HG02678 (cell line): ENCODE results near the gene MEIS2.

Source experiments
- ATAC-seq: cut with Tn5 transposase; IDR thresholded peaks from one replicate; pipeline ENCODE4 v1.9.1; 2021; ENCODE audit warnings: mild to moderate bottlenecking, moderate library complexity; ENCODE audit not compliant: unreplicated experiment

The MEIS2 gene

DNA sequence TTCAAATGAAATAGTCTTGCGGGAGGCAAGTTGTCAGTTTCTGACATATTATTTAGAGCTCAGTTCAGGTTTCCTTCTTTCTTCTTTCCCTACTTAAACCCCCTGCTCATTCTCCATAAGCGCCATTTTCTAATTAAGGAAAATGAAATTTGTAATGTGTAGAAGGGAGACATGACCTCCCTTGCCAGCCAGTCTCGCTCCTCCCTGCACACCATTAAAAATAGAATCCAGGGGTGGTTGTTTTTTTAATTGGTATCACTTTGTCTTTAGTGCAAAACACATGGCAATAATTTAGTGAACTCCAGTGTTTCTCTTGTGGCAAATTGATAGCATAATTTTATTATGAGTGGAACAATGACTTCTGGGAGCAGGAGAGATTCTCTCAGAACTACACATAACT is 160.1 kb downstream of the MEIS2 start:
- ATAC-seq = no peak

DNA sequence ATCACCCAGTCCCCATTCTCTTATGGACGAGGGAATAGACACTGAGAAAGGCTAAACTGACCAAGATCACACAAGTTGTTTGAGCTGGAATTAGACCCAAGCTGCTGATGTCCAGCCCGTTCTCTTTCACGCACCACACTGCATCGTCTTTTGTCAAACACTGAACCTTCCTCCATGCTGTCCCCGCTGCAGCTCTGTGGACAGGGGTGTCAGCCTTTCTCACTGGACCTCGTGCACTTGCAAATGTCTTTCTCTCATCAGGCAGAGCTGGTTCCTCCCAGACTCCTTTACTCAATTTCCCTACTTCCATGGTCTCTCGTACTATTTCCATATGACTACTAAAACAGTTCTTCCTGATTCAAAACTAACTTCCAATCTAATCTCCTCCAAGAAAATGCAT is 161.6 kb downstream of the MEIS2 start:
- ATAC-seq = no peak

DNA sequence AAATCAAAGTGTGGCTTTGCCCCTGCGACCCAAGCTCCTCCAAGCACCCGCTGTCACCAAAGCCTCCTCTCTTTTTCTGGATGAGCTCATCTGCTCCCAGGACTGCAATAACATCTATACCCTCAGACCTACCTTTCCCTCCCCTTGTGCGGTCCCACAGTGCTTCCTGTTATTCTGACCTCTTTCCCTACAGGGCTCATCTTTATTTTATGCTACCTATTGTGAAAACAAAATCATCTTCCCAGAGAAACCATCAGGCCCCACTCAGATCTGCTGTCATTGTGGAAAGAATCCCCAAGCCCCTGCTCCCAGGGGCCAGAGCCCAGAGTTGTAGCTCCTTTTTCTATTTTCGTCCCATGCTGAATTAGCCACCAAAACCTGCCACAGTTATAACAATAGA is 162.2 kb downstream of the MEIS2 start:
- ATAC-seq = no peak

DNA sequence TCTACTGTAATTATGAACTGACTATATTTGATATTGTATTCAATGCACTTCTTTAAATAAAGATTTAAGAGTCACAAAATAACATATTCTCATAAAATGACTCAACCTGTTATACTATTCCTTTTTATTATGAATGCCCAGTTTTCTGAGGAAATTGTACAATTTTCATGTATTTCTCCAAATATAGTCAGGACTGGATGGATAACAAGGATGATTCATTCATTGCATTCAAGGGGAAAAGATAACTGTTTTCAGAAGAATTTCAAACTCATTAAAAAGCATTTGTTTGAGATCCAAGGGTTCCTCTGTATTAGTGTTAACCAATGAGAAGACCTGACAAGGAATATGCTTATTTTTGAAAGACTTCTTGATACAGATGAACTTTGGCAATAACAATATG is 163.7 kb downstream of the MEIS2 start:
- no peak for ATAC-seq

DNA sequence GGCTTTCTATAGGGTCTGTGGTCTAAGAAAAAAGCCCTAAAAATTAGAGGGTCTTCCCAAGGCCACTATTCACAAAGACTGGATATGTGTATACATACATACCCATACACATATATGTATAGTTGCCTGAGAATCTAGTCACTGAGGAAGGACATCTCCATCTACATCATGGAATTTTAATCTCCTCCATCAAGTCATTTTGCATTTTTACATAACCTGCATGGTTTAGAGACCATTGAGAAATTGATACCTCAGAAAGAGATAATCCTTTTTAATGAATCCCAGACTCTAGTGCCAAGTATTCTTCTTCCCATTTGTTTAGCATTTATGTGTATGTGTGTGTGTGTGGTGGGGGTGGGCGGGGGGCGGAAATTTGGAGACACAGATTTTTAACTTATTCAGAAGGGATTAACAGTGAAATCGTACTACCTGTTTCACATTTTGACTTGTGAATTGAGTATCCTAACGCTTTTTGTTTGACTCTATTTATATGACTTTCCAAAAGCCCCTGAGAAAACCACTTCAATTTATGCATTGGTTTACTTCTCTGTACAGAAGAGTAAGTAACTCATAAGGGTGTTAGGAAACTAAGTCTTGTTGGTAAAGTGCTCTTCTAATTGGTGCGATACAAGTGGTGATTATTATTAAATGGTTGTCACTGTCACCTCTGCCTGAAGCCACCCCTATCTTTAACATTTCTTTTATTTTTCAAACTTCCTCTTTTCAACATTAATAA is 166.9 kb downstream of the MEIS2 start:
- no peak for ATAC-seq

DNA sequence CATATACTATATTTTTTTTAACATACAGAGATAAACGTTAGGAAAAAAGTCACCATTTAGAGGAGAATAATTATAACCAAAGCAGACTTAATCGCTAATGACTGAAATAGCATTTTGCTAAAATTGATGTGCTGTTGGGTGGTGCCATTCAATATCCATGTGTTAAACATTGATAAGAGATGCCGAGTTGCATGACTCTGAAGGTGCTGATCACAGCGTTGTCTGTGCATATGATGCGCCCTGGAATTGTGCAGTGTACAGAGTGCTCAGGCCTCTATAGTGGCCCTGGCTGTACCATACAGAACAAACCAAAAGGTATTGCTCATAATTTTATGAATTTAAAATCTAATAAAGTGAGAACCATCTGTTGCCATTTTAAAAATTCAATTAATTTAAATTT is 168.3 kb downstream of the MEIS2 start:
- no peak for ATAC-seq

DNA sequence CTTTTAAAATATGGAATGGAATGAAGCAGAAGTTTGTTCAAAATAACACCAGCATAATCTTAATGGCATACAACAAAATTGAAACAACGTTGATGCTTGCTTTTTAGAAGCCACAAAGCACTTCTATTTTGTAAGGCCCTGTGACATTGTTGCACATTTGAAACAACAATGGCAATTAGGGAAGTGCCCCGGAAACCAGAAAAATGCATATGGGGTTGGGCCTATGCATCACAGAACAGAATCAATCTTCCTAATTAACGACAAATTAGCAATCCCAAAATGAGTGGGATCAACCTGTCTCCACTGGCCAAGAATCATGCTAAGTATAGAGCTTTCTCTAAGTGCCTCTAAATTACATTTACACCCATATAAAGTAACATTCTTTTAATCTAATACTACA is 168.9 kb downstream of the MEIS2 start:
- ATAC-seq = no peak

DNA sequence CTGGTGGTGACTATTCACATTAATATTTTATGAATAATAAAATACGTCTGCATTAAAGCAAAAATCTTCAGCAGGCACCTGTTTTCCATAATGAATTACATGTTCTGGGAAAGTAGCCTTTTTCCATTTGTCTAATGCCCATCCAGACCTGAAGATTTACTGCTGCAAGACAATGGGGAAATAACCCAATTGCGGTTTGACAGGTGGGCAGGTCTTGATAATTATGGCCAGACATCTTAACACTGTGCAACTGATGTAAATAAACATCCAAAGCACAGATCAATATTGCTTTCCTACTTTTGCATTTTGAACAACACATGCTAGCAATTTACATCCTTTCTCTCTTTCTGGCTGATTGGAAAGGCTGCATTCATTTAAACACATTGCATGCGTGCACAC is 173.9 kb downstream of the MEIS2 start:
- no peak for ATAC-seq

DNA sequence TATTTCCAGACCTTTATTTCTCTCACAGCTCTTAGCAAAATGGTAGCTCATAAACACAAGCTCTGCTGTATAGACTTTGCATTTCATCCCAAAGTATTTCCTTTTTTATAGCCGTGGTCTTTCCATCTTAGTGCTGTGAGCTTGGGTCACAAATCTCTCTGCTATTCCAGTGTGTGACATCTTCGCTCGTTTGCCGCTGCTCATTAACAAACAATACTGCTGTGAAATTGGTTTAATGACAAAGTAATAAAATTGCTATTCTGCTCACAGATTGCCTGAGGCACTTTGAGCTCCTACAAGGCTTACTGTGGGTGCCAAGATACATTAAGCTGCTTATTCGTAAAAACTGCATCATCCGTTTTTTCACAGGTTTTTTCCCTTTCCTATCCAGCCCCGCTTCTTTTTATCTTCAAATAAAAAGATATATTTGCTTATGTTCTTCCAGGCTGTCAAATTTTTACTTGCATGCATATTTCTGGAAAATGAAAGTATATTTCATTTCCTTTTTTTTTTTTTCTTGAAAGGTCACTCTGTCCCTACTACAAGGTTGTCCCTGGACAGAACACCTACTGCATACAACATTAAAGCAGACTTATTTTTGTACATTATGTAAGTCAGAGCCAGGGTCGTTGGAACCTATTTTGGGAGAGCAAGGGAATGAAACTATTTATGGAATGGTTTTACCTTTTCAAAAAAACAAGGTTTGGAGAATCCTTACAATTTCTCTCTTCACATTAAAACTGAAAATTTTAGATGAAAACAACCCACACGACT is 174.5 kb downstream of the MEIS2 start:
- no peak for ATAC-seq

DNA sequence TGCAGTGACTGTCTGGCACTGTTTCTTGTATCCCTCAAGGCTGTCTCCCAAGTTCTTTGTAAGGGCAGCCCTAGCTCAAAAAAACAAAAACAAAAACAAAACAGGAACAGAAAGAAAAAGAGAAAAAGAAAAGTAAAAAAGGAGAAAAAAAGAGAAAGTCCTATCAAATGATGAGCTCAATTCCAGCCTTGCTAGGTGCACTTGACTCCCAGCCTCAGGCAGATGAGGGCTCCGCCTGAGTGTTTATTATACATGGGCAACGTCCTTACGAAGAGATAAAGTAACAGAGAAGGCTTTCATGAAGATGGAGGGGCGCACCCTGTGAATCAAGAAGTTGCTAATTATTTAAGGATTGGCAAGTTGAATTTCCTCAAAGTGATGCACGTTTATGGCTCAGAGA is 175.3 kb downstream of the MEIS2 start:
- no peak for ATAC-seq

DNA sequence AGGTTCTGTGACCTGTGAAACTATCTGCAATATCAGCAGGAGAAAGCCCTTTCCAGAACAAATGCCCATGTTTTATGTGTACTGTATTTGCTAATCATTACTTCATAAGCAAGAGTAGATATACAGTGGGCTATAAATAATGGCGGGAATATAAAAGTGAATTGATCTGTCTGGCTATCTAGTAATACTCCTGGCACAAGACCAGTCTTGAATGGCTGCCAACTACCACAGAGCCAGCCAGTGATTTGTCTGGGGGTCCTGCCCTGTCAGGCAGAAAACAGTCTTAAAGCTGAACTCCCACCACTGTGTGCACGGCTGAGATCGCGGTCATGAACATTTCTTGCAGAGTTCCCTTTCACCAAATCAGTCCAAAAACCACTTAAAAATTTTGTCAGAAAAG is 176.3 kb downstream of the MEIS2 start:
- ATAC-seq = no peak

DNA sequence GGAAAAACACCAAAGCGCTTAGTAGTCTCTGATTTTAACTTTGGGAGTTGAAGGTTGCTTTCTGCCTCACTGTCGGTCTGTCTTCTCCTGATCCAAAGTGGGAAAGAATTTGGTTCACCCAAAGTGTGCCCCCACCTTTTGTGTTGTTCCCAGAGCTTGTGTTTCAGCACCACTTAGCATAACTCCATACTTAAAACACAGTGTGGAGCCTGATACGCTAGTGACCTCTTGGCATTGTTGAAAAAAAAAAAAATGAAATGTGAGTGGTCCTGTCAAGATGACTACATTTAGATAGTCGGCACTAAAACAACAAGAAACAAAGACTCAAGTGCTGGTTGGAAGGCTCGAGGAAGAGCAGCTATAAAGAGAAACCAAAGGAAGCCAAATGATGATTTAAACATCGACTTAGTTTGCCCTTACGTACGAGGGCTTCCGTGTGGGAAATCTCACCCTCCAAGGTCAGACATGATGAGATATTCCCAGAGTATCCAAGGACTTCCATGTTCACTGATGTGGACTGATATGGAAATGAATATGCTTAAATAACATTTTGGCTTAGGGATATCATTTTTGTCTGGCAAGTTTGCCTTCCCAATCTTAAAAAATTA is 178.8 kb downstream of the MEIS2 start:
- no peak for ATAC-seq

DNA sequence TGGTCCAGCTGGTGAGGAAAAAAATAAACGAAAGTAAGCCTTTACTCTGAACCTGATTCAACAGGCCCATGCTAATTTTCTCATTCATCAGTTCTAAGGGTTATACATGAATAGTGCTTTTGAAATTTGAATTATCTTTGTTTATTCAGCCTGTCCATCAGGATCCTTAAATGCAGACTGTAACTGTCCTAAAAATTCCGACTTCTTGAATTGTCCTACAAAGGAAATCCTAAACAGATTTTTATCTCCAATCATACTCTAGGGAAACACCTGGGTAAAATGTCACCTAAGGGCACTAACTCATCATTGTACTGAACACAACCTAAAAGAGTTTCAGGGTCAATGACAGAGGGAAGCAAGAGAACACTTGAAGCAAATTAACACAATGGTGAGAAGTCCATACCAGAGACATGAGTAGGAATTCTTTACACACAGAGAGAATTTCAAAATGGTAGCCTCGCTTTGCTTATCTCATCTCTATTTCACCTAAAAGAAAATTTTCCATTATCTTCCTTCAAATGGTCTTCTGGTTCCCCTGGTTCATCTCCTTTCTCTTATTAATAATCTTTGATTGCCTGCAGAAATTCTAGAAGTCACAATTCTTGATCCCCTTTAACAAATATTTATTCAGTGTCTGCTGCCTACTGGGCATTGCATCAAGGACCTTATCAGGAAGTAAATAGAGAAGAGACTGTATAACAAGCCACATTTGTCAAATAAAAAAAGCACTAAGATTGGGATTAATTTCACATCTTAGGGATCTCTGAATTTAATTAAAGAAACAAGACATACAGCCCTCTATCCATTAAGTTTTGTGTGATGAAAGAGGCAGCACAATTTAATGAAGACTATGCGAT is 182.7 kb downstream of the MEIS2 start:
- no peak for ATAC-seq

DNA sequence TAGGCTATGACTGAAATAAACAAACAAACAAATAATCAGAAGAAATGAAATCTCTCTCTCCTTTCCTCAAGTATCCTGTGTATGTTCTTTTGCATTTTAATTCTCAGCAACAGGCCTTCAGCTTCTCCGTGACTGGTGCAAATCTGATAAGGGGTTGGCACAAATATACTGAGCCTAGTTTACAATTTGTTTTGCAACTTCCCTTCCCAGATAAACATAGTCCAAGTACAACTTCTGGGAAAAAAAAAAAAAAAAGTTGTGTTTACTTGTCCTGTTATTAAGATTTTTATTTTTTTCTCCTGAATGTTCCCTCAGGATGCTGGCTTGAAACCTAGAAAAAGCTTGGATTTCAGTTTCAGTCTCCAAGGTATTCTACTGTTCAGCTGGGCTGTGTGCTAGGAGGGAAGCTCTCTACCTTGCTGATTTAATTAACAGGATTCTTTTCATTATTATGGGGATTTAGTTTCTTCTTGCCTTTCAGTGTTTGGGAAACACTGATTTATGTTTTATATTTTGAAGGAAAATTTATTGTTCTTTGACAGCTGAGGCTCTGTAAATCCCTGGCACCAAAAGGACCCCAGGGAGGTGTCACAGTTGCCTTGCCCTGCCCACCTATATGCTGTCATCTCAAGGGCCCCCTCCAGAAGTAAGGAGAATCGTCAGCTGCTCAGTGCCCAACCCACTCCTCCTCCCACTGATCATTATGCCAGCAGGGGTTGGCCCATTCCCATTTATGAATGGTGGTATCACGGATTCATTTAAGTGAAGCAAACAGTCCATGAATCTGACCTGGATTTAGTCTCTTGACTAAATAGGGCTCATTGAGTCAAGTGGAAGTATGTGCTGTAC is 185.2 kb downstream of the MEIS2 start:
- no peak for ATAC-seq

DNA sequence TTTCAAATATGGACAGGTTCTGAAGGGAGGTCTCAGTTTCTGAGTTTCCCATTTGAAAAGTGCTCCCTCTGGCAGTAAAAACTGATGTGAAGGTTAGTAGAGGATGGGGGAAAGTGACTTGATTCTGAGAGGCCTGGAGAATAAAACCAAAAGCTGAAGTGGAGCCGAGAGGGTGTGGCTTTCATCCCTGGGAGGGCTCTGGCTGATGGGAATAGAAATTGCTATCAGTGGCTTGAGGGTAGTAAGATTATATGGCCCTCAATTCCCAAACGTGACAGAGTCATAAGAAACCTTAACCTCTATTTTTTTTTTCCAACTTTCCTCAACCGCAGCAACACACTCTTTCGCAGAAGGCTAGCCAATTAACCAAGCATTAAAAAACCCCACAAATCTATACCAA is 185.9 kb downstream of the MEIS2 start:
- no peak for ATAC-seq

DNA sequence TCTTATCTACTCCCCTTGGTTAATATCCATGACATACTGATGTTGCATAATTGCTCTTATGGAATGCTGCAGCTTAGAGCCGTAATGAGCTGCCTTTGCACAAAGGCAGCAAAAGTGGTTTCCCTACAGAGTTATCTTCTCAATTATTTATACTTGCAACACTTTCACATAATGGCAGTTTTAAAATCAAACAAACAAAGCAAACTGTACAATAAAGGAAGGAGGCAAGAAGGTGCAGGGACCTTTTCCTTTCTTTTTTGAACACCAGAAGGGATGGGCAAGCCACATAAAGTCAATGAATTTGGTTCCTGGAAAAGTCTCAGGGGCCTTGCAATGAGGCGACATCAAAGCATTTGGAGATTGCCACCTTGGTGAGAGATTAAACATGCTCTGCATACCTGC is 188.0 kb downstream of the MEIS2 start:
- ATAC-seq = no peak

DNA sequence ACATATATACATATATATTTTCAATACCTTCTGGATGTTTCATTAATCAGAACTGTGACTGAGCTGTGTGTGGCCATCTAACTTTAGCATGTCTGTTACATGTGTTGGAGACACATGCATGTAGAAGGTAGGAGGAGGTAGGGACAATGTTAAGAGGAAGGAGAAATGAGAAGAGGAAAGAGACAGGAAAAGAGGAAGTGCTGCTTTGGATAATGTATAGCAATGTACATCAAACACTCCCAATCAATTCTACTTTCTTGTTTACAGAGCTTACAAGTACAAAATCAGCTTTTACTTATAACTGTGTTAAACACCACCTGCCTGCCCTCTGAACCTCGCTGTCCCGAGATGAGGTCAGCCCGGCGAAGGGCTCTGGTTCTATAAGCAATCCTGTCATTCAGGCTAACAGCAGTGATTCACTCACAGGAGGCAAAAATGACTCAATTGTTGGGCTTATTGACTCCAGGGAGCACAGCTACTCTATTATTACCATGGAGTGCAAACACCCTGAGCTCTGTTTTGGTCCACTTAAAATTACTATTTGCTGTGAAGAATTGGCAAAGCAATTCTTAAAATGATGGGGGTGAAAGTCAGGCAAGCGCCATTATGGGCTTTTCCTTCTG is 188.9 kb downstream of the MEIS2 start:
- ATAC-seq = no peak

DNA sequence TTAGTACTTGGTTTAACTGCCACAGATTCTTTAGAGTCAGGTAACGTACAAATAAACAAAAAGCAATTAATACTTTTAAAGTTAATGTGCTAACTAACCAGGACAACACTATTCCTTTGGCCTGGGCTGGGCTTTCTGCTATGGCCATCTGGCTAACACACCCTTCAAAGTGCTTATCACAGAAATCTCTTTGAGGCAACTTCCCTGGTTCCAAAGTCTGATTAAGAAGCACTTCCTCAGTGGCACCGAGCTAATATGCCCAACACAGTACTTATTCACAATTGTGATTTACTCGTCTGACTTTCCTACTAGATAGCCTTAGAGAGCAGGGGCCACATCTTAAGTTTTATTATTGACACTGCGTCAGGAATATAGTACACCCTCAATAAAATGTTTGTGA is 191.4 kb downstream of the MEIS2 start:
- no peak for ATAC-seq

DNA sequence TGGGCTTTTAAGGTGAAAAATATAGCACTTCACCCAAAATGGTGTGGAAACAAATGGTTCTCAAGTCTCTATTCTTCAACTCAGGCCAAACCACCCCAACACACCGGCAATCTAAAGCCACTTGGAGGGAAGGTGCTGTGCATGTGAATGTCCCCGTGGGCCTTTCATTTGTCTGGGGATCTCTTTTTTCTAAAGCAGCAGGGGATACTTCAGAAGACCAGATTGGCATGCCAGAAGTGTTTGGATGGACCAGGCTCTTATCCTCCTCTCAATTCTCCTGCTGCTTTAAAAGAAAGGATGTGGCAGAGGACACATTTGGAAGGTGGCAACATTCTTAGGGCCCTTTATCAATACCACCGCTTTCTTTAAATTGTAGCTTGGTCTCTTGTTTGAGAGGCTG is 193.1 kb downstream of the MEIS2 start:
- no peak for ATAC-seq

DNA sequence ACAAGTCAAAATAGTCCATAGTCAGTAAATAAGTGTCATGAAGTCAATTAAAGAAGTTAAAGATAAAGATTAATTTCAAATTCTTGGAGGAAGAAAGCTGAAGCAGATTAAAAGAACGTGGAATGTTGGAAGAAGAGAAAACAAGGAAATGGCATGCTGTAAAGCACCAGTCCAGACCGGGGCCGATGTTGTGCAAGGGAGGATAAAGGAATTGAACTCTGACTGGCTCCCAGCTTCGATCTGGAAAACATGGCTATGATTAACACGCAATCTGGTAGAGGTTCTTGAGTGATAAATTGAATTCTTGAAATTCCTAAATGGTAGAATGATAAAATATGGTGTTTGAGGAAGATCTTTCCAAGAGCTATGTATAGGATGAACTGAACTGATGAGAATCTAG is 194.4 kb downstream of the MEIS2 start:
- no peak for ATAC-seq
